Right lobe of liver (tissue), 6 donors: ENCODE measurements around the gene TJP3. TPM values are rescaled to one million over a fixed set of nuclear protein-coding genes. Genes with fewer than 3 reads are reported as not detected.
A peak's percentile ranks its signal among the peaks of the same experiment; 100 is the strongest.

ENCODE experiments used
- ATAC-seq, 4 donors: fragments of 200-7000 bp; cut with Tn5 transposase; one replicate each; pipeline ENCODE4 v1.9.1; 2020; ENCODE audit warnings: mild to moderate bottlenecking in 4 of 4, moderate library complexity in 4 of 4
- DNase-seq, 3 donors: peaks; one replicate each; pipeline ENCODE4 v3.0.0-alpha.2; 2020
- H3K27ac ChIP-seq, 3 donors: fragments of 200-600 bp; one replicate each; pipeline ENCODE4 v1.8.0; 2022
- H3K27me3 ChIP-seq, 2 donors: fragments of 200-600 bp; one replicate each; pipeline ENCODE4 v1.8.0; 2022
- H3K36me3 ChIP-seq, 4 donors: fragments of 200-600 bp; sonication (generic) in 1 of 4; one replicate each; pipeline versions ENCODE4 v1.5.1 to v1.8.0; 2017 to 2022; ENCODE audit warnings: control low read depth in 1 of 4
- H3K4me1 ChIP-seq, 4 donors: fragments of 200-600 bp; sonication (generic) in 1 of 4; one replicate each; pipeline versions ENCODE4 v1.5.1 to v1.8.0; 2017 to 2022; ENCODE audit warnings: control low read depth in 1 of 4
- H3K4me3 ChIP-seq, 3 donors: fragments of 200-600 bp; one replicate each; pipeline ENCODE4 v1.8.0; 2022
- H3K9me3 ChIP-seq, 4 donors: fragments of 200-600 bp; sonication (generic) in 1 of 4; one replicate each; pipeline versions ENCODE4 v1.5.1 to v1.8.0; 2017 to 2022; ENCODE audit warnings: control low read depth in 1 of 4
- POLR2A ChIP-seq: fragments of 450-650 bp; IDR thresholded peaks from one replicate; pipeline ENCODE4 v1.6.1; 2017; ENCODE audit warnings: antibody characterized with exemption, mild to moderate bottlenecking
- WGBS: methylation state at CpG from one replicate; pipeline ENCODE4 v1.1.6; 2018; ENCODE audit warnings: low coverage, low lambda C conversion rate; ENCODE audit not compliant: insufficient coverage; ENCODE audit errors: missing lambda C conversion rate; 5-methylcytosine and 5-hydroxymethylcytosine counted together
- intact Hi-C, 2 donors: fragments of 100-400 bp; cut with DNase I; formaldehyde crosslinking; loops; one replicate each; pipeline versions ENCODE4 v1.11.2 to v1.14.1; 2022
- long read RNA-seq: library from polyadenylated mRNA; unstranded; transcript quantifications from one replicate; pipeline ENCODE4 v2.0.0, GENCODE V29; 2019
- total RNA-seq, 6 experiments: library from RNA; depleted of rRNA in 2 of 6; stranded (reverse); fragments of >200 nt in 2 of 6; fragmentation: NEBNext Ultra II Directional in 3 of 6; extraction: Animal tissue kit (Norgen Biotek cat#: 25700) in 3 of 6; gene quantifications; one replicate each; pipeline versions ENCODE4 v1.1.0 to v1.2.4, GENCODE V29; 2016 to 2023
- TF ChIP-seq, protein P1 (sequence below), 4 donors: fragments of 200-600 bp in 3 of 4; fragments of 450-650 bp in 1 of 4; IDR thresholded peaks; one replicate each; pipeline versions ENCODE4 v1.5.1 to v1.8.0; 2016 to 2022; ENCODE audit warnings: antibody characterized with exemption in 4 of 4, mild to moderate bottlenecking in 2 of 4
- donor health status: DM: no; HTN: yes; CAD: no.
- donor health status: DM: no; HTN: no; CAD: no.
- donor health status: DM: no; HTN: no; CAD: no.
- donor health status: DM: no; HTN: yes; CAD: no.
- donor health status: DM: no; HTN: yes; CAD: no.

TJP3 gene, protein sequence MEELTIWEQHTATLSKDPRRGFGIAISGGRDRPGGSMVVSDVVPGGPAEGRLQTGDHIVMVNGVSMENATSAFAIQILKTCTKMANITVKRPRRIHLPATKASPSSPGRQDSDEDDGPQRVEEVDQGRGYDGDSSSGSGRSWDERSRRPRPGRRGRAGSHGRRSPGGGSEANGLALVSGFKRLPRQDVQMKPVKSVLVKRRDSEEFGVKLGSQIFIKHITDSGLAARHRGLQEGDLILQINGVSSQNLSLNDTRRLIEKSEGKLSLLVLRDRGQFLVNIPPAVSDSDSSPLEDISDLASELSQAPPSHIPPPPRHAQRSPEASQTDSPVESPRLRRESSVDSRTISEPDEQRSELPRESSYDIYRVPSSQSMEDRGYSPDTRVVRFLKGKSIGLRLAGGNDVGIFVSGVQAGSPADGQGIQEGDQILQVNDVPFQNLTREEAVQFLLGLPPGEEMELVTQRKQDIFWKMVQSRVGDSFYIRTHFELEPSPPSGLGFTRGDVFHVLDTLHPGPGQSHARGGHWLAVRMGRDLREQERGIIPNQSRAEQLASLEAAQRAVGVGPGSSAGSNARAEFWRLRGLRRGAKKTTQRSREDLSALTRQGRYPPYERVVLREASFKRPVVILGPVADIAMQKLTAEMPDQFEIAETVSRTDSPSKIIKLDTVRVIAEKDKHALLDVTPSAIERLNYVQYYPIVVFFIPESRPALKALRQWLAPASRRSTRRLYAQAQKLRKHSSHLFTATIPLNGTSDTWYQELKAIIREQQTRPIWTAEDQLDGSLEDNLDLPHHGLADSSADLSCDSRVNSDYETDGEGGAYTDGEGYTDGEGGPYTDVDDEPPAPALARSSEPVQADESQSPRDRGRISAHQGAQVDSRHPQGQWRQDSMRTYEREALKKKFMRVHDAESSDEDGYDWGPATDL
- total RNA-seq = 10 to 100 TPM in 5 of 6 experiments, 1 to 10 TPM in 1; 7.9 to 27.0 (median 16.5) TPM
- long read RNA-seq, partial matches to known transcripts = 1 of 2 reads
- long read RNA-seq, other reads (novel, unspliced or antisense) = 0 of 2 reads

DNA sequence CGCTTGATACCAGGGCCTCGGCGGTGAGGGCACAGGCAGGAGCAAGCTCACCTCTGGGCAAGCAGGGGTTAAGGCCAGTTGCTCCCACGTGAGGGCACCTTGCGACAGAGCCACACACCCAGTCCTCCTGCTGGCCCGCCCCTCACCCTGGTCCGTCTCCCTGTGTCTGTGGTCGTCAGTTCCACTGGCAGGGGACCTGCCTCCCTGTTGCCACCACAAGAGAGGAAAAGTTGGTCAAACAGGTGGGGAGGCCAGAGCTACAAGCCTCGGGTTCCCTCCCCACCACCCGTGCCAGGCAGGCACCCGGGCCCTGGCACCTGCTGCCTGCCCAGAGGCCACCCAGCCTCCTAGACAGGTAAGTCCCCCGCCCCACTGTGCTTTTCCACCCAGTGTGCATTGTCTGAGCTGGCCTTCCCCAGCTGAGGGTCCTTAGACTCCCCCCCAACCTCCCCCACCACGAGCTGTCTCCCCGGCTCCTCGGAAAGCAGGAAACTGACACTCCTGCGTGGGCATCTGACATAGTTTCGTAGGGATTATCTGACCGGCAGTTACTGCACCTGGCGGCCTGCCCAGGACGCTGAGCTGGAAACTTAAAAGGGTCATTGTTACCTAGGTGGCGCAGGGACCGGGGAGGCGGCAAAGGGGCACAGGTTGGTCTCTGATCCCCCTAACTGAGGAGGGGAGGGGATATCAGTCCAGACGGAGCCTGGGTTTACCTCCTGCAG is at the start of gene TJP3:
TJP3 (plus strand) TSS at position 178 of the 725 bp plus-strand sequence. CDS start 20,049 bp downstream, outside the sequence.
- Histone ChIP-seq H3K4me1 (peaks cover 0 to 28% (median 9%) of the 10 kb centered on the region in 4 donors), H3K27ac (peak within 1 kb of the TSS; percentile 47 to 86 (median 81)), H3K9me3 (no peaks in the 10 kb centered on the region), H3K27me3 (no peaks in the 10 kb centered on the region), H3K36me3 (no peaks in the 10 kb centered on the region), H3K4me3 (peak within 1 kb of the TSS; percentile 62 to 75 (median 73))
- 0% methylated on average over 3 of the region's 24 CpGs for WGBS
- TF ChIP-seq, protein P1, sequence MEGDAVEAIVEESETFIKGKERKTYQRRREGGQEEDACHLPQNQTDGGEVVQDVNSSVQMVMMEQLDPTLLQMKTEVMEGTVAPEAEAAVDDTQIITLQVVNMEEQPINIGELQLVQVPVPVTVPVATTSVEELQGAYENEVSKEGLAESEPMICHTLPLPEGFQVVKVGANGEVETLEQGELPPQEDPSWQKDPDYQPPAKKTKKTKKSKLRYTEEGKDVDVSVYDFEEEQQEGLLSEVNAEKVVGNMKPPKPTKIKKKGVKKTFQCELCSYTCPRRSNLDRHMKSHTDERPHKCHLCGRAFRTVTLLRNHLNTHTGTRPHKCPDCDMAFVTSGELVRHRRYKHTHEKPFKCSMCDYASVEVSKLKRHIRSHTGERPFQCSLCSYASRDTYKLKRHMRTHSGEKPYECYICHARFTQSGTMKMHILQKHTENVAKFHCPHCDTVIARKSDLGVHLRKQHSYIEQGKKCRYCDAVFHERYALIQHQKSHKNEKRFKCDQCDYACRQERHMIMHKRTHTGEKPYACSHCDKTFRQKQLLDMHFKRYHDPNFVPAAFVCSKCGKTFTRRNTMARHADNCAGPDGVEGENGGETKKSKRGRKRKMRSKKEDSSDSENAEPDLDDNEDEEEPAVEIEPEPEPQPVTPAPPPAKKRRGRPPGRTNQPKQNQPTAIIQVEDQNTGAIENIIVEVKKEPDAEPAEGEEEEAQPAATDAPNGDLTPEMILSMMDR (IDR thresholded peaks at IDR 0.05) = no peak
- peak; percentile 56 for TF ChIP-seq POLR2A
- DNase-seq (peak; percentile 83 to 92 (median 88)), ATAC-seq (peak; percentile 79 to 85 (median 84))
- intact Hi-C loops = loop anchor here in 1 of 2 donors (5.0 kb wide), 1 partner anchor 41 kb away; no protein-coding TSS in a partner anchor

DNA sequence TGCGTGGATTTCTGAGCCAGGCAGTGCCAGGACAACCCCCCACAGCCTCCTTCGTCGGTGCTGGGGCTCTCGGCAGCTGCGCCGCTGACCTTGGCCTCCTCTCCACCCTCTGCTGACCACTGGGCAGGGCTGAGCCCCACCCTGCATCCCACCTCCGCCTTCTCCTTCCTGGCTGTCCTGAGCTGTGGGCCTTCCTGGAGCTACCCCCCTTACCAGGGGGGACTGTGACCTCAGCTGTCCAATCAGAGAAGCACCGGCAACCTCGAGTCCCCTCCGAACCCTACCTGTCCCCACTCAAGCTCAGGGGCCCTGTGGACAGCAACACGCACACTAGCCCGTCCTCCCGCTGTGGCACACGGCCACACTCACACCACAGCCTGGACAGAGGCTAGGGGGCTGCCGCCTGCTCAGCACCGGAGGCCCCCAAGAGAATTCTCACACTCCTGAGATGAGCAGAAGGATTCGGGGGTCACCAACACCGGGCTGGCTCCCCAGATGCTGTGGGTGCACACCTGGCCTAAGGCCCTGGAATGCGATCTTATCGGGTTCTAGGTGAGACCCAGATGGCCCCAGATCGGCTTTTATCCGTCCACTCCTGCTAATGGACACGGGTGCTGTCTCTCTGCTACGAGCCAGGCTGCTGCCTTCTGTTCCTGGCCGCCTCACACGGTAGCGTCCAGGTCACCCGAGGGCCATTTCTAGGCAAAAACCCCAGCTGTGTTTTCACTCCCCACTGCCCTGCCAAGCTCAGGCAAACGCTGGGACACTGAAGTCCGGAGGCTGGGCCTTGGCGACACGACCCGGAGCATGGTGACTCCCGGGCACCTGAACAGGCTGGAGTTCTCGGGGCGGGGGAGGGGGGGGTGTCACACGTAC is 49.1 kb upstream of the TJP3 start:
- H3K36me3 ChIP-seq = no peaks in the 10 kb centered on the region
- DNase-seq (peak in 2 of 3 donors; percentile 74 to 80), ATAC-seq (peak; percentile 3 to 81 (median 52))
- intact Hi-C loops = no loop called here
- H3K9me3 ChIP-seq = no peaks in the 10 kb centered on the region
- WGBS = 84% methylated on average over 11 of the region's 37 CpGs
- no peak for TF ChIP-seq POLR2A
- TF ChIP-seq, protein P1 (IDR thresholded peaks at IDR 0.05) = no peak
- no peaks in the 10 kb centered on the region for H3K27me3 ChIP-seq
- no peak overlapping the region for H3K4me3 ChIP-seq
- H3K4me1 ChIP-seq = peaks cover 0 to 26% (median 10%) of the 10 kb centered on the region in 4 donors
- no peak overlapping the region for H3K27ac ChIP-seq

DNA sequence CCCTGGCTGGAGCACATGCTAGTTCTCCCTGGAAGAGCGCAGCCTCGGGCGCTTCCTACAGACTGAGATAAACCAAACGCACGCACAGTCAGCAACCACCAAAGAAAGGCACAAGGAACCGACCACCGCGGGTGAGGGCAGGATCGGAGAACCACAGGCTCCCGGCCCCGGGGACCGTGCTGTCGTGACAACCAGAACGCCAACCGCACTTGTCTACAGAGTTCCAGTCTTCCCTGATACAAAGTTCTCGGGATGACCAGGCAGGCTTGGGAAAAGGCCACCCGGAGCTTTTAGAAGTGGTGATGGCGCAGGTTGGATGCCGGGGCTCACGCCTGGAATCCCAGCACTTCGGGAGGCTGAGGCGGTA is 48.5 kb upstream of the TJP3 start:
- TF ChIP-seq, protein P1 (IDR thresholded peaks at IDR 0.05) = no peak
- TF ChIP-seq POLR2A = no peak
- H3K27me3 ChIP-seq = no peaks in the 10 kb centered on the region
- no peaks in the 10 kb centered on the region for H3K36me3 ChIP-seq
- no peak overlapping the region for H3K4me3 ChIP-seq
- ATAC-seq = no peak
- peaks cover 0 to 26% (median 10%) of the 10 kb centered on the region in 4 donors for H3K4me1 ChIP-seq
- no peak overlapping the region for H3K27ac ChIP-seq
- WGBS = 100% methylated on average over 3 of the region's 22 CpGs
- H3K9me3 ChIP-seq = no peaks in the 10 kb centered on the region
- DNase-seq = no peak
- intact Hi-C loops = no loop called here
